Measurements from ENCODE around the gene RETSAT. TPM values are rescaled to one million over a fixed set of nuclear protein-coding genes. Genes with fewer than 3 reads are reported as not detected.
"Not testable (repeated sequence)": the region's sequence is repeated elsewhere in the genome, so short reads cannot be mapped to it uniquely, and the experiment has no call there.

Gene RETSAT
- total RNA-seq, 4 donors from 2014 or later: 55.8 to 73.3 (median 66.9) TPM

DNA sequence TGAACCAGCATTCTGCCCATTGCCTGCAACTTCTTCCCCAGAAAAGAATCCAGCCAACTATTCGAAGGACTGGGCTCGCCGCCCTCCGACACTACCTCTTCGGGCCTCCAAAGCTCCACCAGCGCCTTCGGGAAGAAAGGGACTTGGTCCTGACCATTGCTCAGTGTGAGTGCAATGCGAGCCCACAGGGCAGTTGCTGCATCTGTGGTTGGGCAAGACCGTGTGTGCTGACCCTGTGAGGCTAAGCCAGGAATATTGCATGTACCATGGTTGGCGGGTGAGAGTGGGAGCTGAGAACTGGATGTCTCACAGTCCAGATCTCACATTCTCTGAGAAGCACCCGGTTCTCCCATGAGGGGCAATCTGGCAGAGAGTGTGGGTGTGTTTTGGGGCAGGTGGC, 16.7 kb upstream of the RETSAT start:
- 89 to 98% methylated on average over 9 to 10 of the region's 11 CpGs for WGBS, 2 donors
- Histone ChIP-seq H3K36me3 (peaks cover 0 to 61% (median 0%) of the 10 kb centered on the region in 3 donors), H3K4me1 (peaks cover 0 to 11% (median 0%) of the 10 kb centered on the region in 3 donors), H3K27ac (no peak overlapping the region), H3K9me3 (no peaks in the 10 kb centered on the region), H3K27me3 (no peaks in the 10 kb centered on the region), H3K4me3 (no peak overlapping the region)
- no peak for TF ChIP-seq POLR2A (IDR thresholded peaks at IDR 0.05)
- TF ChIP-seq, protein P1, sequence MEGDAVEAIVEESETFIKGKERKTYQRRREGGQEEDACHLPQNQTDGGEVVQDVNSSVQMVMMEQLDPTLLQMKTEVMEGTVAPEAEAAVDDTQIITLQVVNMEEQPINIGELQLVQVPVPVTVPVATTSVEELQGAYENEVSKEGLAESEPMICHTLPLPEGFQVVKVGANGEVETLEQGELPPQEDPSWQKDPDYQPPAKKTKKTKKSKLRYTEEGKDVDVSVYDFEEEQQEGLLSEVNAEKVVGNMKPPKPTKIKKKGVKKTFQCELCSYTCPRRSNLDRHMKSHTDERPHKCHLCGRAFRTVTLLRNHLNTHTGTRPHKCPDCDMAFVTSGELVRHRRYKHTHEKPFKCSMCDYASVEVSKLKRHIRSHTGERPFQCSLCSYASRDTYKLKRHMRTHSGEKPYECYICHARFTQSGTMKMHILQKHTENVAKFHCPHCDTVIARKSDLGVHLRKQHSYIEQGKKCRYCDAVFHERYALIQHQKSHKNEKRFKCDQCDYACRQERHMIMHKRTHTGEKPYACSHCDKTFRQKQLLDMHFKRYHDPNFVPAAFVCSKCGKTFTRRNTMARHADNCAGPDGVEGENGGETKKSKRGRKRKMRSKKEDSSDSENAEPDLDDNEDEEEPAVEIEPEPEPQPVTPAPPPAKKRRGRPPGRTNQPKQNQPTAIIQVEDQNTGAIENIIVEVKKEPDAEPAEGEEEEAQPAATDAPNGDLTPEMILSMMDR (IDR thresholded peaks at IDR 0.05): no peak
- no peak for DNase-seq
- intact Hi-C loops (cut with DNase I): no loop called here

DNA sequence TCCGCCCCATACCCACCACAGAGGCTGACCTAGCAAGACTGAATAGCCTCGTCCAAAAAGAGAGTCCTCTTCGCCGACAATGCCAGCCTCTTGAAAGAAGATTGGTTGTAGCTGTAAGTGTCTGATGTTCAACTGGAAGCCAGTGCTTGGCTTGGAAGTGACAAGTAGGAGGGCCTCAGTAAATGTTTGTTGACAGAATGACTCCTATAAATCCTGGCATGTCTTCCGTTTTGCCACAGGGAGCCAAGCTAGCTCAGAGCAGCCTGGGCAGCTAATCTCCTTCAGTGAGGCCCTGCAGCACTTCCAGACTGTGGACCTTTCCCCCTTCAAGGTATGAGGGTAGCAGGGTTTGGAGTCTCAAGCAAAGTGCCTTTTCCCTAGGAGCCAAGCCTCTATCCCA, 15.2 kb upstream of the RETSAT start:
- TF ChIP-seq POLR2A (IDR thresholded peaks at IDR 0.05): no peak
- TF ChIP-seq, protein P1 (IDR thresholded peaks at IDR 0.05): no peak
- intact Hi-C loops (cut with DNase I): no loop called here
- Histone ChIP-seq H3K36me3 (peaks cover 0 to 63% (median 0%) of the 10 kb centered on the region in 3 donors), H3K27ac (no peak overlapping the region), H3K4me1 (peaks cover 0 to 11% (median 0%) of the 10 kb centered on the region in 3 donors), H3K27me3 (no peaks in the 10 kb centered on the region), H3K4me3 (no peak overlapping the region), H3K9me3 (no peaks in the 10 kb centered on the region)
- no peak for DNase-seq
- whole genome bisulfite sequencing, 2 donors: 50 to 67% methylated on average over 5 of the region's 5 CpGs

DNA sequence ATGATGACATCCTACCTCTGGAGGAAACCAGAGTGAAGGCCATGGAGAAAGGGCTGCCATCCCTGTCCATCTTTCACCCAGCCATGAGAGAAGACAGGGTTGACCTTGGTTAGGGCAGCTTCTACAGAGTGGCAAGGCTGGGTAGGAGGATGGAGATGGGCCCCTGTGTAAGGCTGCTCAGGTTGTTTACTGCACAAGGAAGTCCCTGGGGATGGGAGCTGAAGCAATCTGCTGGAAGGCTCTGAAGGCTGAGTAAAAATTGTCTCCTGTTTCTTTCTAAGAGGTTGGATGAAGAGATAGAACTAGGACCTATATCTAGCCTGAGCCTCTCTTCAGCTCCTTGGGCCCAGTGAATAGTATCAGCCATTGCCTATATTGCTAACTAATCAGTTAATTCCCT, 14.6 kb upstream of the RETSAT start:
- H3K27ac ChIP-seq: no peak overlapping the region

DNA sequence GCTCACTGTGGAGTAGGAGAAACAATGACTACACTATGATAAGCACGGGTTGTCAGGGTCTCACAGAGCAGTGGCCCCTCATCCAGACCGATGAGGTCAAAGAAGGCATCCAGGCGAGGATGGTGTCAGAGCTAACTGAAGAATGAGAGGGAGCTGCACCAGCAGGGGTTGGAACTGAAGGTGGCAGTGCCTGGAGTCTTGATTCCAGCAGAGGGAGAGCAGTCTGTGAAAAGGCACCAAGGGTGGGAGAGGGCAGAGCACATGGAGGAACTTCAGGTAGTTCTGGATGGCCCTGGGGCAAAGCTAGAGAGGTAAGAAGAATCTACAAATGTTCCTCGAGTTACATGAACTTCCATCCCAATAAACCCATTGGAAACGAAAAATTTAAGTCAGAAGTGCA, 12.9 kb upstream of the RETSAT start:
- no peak for TF ChIP-seq POLR2A (IDR thresholded peaks at IDR 0.05)
- TF ChIP-seq, protein P1 (IDR thresholded peaks at IDR 0.05): no peak
- H3K27me3 ChIP-seq: no peaks in the 10 kb centered on the region
- no peak overlapping the region for H3K27ac ChIP-seq
- intact Hi-C loops (cut with DNase I): no loop called here
- peaks cover 0 to 11% (median 0%) of the 10 kb centered on the region in 3 donors for H3K4me1 ChIP-seq
- peaks cover 0 to 73% (median 9%) of the 10 kb centered on the region in 3 donors for H3K36me3 ChIP-seq
- H3K9me3 ChIP-seq: no peaks in the 10 kb centered on the region
- no peak for DNase-seq
- 85 to 91% methylated on average over 4 to 5 of the region's 5 CpGs for WGBS, 2 donors
- no peak overlapping the region for H3K4me3 ChIP-seq

More for the DNA sequence above, 14.6 kb upstream of the RETSAT start:
- H3K27me3 ChIP-seq: no peaks in the 10 kb centered on the region
- DNase-seq: no peak
- H3K36me3 ChIP-seq: peaks cover 0 to 64% (median 0%) of the 10 kb centered on the region in 3 donors
- no peaks in the 10 kb centered on the region for H3K9me3 ChIP-seq
- H3K4me3 ChIP-seq: no peak overlapping the region
- H3K4me1 ChIP-seq: peaks cover 0 to 11% (median 0%) of the 10 kb centered on the region in 3 donors
- no peak for TF ChIP-seq POLR2A (IDR thresholded peaks at IDR 0.05)
- TF ChIP-seq, protein P1 (IDR thresholded peaks at IDR 0.05): no peak
- intact Hi-C loops (cut with DNase I): no loop called here

DNA sequence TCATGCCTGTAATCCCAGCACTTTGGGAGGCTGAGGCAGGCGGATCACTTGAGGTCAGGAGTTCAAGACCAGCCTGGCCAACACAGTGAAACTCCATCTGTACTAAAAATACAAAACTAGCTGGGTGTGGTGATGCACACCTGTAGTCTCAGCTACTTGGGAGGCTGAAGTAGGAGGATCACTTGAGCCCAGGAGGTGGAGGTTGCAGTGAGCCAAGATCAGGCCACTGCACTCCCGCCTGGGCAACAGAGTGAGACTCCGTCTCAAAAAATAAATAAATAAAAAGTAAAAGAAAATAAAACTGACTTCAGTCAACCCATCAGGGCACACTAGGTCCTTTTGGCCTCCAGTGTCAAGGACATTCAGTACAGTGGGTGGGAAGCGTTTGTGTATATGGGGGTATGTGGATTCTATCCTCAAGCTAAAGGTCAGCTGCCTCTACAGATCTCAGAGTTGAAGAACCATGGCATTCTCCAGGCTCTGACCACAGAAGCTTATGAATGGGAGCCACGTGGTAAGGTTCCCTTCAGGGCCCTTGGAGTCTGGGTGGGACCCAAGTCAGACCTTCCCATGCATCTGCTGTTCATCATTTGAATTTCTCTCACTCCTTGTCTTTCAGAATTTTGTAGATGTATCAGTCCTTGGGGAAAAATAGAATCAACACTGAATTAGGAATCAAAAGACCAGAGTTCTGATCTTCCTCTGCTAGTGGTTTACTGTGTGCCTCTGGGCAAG, 8.5 kb upstream of the RETSAT start:
- 88 to 92% methylated on average over 5 of the region's 5 CpGs for WGBS, 2 donors
- H3K27me3 ChIP-seq; DNase-seq; H3K9me3 ChIP-seq; H3K4me1 ChIP-seq; intact Hi-C loops (cut with DNase I); H3K4me3 ChIP-seq; H3K27ac ChIP-seq: not testable (repeated sequence)
- H3K36me3 ChIP-seq: peaks cover 6 to 81% (median 9%) of the 10 kb centered on the region in 3 donors
